Hematopoietic multipotent progenitor cell treated with erythropoietin and hydrocortisone succinate and interleukin-3 and kit ligand, for 15 days (in vitro differentiated cells): ENCODE results near the gene HERPUD1.
"Not testable (repeated sequence)": the region's sequence is repeated elsewhere in the genome, so short reads cannot be mapped to it uniquely, and the experiment has no call there.

Experiments
- DNase-seq: peaks from one replicate; pipeline ENCODE4 v3.0.0-alpha.2; 2015; ENCODE audit warnings: low spot score

Gene HERPUD1

DNA sequence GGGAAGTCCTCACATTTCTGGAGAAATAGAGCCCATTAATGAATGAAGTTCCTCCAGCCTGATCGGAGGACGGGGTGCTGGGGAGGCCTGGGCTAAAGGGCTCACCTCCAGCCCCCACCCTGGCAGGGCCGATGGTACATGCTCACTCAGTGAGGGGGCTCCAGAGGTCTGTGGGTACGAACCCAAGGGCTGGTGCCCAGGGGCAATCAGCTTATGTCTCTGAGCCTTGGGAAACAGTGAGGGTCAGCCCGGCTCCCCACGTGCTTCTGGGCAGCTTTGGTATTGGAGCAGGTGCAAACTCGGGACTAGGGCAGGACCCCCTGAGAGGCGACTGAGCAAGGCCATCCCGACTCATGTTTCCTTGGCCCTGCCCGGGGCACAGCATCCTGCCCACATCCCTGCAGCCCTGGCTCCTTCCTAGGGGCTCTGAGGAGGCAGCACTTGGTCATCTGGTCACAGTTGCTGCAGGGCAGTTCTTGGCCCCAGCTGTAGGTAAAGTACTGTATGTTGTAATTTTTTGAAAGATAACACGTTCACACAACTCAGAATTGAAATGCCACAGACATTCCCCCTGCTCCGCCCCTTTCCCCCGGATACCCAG, 28.8 kb downstream of the HERPUD1 start:
- no peak for DNase-seq

DNA sequence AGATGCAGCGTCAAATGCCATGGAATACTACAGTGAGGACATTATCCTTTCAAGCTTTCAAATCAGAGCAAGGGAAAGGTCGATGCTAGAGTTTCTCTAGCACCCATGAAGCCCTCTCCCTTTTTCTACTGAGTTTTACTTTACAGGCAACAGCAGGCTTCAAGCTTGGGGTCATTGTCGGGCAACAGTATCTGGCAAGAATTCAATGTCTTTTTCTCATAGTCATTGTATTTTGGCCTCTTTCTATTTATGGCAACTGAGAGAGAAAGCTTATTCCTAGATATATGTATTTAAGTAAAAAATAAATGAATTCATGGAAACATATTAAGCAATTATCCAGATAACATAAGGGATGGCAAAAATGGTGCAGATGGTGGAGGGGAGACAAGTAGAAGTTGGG, 29.4 kb downstream of the HERPUD1 start:
- no peak for DNase-seq

DNA sequence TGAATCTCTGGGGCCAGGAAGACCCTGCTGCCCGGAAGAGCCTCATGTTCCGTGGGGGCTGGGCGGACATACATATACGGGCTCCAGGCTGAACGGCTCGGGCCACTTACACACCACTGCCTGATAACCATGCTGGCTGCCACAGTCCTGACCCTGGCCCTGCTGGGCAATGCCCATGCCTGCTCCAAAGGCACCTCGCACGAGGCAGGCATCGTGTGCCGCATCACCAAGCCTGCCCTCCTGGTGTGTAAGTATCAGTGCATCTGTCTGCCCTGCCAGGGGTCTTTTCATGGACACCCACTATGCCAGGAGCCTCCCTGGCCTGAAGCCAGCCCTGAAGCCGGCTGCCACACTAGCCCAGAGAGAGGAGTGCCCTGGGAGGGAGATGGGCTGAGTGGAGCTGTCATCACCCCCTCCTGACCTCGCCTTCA, 29.9 kb downstream of the HERPUD1 start, which contains the start of gene CETP:
Gene CETP, plus strand, starts transcription at position 100 of the 431 bp plus-strand sequence. Its CDS starts 30 bp downstream, at position 130.
- DNase-seq: no peak

DNA sequence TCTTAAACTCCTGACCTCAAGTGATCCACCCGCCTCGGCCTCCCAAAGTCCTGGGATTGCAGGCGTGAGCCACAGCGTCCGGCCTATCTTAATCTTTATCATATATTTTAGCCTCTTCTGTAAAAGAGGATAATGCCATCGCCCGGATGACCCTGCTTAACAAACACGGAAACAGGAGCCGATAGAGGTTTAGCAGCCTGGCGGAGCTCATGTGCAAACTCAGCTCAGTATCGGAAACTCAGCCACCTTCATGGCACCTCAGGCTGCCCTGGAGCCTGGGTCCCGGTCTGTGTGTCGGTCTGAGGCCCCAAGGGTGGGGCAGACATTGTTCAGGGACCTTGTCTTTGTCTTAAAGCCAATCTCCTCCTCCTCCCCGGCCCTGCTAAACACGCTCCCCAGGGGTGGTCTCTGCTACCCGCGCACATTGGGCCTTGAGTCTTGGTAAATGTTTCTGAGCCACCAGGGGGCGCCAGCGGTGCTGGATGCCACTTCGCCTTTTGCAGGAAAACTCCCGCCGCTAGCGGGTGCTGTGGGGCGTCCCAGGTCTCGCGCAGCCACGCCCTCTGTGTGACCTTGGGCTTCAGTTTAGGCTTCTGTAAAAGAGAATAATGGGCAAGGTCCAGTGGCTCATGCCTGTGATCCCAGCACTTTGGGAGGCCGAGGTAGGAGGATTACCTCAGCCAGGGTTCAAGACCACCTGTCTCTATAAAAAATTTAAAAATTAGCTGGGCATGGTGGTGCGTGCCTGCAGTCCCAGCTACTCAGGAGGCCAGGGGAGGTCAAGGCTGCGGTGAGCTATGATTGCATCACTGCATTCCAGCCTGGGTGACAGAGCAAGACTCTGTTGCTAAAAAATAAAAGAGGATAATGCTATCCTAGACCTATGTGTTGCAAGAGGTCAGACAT, 32.6 kb downstream of the HERPUD1 start:
- peak; percentile 92 for DNase-seq

DNA sequence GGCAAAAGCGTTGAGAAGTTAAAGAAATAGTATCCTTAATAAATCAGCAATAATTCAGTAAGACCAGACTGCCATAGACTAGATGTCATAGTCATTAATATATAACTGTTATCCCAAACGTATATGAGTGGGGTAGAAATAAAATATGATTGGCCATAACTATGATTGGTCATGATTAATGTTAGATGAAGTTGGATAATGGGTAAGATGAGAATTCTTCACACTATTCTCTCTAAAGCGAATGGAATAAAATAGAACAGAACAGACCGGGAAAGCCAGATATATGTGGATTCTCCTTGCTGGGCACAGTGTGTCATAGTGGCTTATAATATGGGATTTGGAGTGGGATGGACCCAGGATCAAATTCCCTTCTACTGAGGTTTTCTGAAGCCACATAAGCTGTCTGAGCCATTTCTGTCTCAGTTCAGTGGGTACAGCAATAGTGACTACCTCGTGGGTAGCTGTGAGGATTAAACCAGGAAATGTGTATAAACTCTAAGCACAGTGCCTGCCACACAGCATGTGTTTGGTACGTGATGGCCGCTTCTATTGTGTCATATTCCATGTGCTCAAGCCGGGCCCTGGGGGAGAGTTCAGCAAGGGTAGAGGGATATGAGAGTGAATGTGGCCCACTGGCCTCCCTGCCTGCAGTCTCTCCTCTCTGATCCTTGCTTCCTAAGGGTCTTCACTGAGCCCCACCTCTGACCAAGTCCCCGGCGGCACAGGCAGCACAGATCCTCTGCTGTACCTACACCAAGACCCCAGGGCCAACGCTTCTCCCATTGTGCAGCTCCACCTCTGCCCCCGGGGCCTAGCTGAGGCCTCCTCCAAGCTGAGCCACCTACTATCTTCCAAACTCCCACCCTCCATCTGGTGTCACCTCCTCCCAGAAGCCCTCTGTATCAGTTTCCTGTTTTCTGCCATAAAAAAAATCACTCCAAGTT, 33.5 kb downstream of the HERPUD1 start:
- DNase-seq: no peak

DNA sequence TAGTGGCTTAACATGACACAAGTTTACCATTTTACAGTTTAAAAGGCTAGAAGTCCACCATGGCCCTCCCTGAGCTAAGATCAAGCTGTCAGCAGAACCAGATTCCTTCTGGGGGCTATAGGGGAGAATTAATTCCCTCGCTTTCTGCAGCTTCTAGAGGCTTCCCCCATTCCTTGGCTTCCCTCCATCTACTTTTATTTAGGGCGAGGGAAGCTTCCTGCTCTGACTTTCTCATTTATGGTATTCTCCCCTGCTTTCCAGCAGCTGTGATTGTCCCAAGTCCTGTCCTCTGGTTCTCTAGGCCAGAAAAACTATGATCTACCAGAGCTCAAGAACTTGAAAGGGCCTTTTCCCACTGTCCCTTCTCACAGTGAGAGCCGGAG, 34.1 kb downstream of the HERPUD1 start:
- no peak for DNase-seq

DNA sequence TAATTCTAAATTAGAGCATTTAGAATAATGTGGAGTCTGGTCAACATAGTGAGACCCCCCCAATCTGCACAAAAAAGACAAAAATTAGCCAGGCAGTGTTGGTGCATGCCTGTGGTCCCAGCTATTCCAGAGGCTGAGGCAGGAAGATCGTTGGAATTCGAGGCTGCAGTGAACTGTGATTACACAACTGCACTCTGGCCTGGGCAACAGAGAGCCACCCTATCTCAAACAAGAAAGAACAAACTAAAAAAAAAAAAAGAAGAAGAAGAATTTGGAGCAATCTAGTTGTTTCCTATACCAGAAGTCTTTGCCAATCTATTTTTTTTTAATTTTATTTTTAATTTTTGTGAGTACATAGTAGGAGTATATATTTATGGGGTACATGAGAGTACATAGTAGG, 35.8 kb downstream of the HERPUD1 start:
- DNase-seq: no peak

DNA sequence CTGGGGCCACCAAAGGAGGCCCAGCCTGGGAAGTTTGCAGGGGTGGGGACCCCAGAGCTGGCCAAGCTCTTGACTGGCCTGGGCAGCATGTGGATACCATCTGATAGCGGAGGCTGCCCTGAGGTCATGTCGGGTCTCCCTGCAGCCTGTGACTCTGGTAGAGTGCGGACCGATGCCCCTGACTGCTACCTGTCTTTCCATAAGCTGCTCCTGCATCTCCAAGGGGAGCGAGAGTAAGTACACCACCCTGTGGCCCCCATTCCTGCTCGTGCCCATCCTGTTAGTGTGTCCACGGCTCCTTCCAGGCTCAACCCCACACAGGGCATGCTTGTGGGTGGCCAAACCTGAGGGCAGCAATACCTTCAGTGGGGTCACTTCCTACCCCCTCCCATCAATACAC, 37.8 kb downstream of the HERPUD1 start:
- DNase-seq: no peak

DNA sequence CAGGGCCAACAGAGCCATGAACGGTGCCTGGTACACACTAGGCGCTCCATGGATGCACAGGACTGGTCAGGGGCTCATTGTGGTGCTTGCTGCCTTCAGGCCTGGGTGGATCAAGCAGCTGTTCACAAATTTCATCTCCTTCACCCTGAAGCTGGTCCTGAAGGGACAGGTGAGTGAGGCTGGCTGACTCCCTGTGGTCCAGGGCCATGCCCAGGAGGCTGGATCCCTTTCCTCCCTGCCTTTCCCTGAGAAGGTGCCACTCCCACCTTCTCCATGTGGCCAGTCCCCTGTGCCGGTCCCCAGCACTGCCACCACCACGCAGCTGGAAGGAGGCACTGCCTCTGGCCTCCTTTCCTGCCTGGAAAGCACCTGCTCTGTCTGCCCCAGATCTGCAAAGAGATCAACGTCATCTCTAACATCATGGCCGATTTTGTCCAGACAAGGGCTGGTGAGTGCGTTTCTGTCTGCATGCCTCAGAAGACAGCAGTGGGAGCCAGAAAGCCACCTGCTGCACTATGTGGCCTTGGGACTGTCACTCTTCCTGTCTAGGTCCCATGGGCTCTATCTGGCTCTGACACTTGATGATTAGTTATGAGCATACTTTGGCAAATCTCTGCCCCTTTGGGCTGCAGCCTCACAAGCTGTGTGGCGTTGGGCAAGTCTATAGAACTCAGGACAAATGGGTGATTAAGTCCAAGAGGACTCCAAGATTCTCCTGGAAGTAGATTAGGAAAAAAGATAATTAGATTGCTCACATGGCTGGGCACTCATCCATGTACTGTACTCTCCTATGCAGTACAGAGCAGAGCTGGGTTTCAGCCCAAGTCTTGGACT, 39.2 kb downstream of the HERPUD1 start:
- DNase-seq: no peak

DNA sequence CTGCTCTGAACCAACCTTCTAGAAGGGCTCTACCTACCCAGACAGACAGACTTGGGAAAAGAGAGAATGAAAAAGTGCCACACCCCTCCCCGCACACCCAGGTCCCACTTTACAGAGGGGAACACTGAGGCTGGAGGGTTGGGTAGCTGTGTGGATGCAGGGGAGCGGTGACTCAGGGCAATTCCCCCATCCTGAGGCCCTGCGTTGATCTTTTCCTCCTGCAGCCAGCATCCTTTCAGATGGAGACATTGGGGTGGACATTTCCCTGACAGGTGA, 39.8 kb downstream of the HERPUD1 start:
- DNase-seq: no peak

DNA sequence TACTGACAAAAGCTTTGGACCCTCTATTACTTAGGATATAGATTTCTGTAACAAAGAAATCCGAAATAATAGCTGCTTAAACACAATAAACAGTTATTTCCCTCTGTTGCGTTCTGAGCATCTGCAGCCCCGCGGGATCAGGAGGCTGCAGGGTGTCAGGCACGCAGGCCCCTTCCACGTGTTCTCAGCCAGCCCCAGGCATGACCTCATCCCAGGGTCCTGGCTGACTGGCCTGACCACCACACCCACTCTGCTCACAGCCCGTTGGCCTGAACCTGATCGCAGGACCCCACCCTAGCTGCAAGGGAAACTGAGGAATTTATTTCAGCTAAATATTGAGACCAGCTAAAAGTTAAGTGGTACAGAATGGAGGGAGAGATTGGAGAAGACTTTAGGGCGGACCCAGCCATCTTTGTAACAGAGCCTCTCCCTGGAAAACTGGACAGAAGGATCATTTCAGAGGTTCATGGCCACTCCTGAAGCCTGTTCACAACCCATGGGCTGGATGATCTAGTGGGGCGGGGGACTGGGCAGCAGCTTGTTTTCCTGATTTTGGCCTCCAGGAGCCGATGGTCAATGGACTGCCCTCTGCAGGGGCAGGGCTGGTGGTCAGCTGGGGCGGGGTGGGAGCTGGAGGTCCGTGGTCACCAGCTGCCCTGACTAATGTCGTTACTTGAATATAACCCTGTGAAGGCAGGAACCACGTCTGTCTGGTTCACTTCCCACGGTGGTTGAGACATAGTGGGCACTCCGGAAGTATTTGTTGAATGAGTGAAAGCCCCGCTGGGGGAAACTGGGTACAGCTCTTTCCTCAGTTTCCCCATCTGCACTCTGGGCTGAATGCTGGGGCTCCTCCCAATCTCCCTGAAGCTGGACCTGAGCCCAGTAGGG, 40.7 kb downstream of the HERPUD1 start:
- no peak for DNase-seq

DNA sequence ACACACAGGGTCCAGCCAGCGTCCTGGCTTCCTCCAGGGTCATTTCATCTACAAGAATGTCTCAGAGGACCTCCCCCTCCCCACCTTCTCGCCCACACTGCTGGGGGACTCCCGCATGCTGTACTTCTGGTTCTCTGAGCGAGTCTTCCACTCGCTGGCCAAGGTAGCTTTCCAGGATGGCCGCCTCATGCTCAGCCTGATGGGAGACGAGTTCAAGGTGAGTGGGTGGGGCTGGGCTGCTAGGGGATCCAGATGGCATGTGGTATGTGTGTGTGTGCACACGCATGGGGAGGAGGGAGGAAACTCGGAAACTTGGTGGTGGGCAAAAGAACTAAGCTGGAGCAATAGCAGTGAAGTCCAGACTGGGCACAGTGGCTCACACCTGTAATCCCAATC, 41.4 kb downstream of the HERPUD1 start:
- DNase-seq: no peak

DNA sequence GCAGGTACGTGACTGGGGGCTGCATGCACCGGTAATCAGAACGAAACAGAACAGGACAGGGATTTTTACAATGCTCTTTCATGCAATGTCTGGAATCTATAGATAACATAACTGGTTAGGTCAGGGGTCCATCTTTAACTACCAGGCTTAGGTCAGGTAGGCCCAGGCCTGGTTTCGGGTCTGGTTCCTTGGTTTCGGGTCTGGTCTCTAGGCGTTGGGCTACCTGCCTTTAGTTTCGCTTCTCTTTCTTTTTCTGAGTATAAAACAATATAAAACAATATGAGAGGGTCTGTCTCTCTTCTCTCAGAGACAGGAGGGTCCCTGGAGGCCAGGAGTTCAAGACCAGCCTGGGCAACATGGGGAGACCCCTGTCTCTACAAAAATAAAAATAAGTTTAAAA, 42.0 kb downstream of the HERPUD1 start:
- DNase-seq: not testable (repeated sequence)

DNA sequence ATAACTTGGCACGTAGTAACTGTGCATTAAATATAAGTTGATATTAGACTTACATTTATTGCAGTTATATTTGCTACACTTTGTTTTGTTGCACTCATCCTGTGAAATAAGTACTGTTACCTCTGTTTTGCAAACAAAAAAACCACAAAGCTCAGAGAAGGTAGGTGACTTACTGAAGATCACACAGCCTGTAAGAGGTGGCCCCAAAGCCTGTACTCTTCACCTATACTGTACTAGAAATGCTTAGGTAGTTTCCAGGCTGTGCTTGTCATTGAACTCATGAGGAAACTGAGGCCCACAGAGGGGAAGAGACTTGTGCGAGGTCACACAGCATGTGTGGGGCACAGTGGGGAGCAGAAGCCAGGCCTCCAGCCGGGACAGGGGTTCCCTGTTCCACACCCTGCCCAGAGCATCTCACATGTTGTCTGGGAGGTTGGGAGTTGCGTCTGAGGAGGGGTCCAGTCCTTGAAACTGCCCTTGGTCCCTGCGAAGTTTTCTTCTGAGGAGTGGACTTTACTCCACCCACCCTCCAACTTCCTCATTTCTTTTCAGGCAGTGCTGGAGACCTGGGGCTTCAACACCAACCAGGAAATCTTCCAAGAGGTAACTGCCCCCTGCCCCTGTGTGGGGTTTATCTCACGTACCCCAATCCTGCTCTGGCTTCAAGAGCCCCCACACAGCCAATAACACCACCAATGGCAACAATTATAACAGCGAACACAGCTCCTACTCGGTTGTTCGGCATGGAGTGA, 42.8 kb downstream of the HERPUD1 start:
- DNase-seq: no peak

DNA sequence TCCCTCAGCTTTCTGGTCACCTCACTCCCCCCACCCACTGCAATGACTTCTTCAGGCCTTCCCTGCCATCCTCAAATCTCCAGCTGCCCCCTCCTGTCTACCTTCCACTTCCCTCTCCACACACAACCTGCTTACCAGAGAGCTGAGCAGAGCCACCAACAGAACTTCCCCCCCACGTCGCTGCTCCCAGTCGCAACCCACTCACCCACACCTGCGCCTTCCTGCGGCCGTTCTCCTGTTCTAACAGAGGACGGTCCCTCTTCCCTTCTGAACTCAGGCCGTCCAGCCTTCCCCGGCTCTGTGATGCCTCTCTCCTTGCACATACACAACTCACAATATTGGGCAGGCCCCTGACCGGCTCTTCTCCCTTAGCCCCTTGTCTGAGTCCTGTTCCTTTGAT, 43.8 kb downstream of the HERPUD1 start:
- DNase-seq: no peak

DNA sequence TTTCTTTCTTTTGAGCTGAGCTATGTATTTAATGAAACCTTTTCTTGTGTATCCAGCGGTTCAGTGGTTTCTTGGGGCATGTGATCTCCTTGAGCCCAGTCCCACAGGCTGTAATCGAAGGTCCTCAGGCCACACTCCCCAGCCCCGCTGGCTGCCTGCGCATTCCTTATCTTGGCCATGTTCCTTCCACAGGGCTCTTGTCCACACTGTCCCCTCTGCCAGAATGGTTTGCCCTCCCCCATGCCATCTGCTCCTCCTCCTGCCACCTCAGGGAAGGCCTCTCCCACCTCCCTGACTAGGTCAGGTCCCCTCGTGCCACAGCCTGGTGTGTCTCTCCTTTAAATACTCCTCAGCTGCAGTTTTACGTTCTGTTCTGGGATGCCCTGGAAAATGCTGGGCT, 45.3 kb downstream of the HERPUD1 start:
- DNase-seq: no peak

DNA sequence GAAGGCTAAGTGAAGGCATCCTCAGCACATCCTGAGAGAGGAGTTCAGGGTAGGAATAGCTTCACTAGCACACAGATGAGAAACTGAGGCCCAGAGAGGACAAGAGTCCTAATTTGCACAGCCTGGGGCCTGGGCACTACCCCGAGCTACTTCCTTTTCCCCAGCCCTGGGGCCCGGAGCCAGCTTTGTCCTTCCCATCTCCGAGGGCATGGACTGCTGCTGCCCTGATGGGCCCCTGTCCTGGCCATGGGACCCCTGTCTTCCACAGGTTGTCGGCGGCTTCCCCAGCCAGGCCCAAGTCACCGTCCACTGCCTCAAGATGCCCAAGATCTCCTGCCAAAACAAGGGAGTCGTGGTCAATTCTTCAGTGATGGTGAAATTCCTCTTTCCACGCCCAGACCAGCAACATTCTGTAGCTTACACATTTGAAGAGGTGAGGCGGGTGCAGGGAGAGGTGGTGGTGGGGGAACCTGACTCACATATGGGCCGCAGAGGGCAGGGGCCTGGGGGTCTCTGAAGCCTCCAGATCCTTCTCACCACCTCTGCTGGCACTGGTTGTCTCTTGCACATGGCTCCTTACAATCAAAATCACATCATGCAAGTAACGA, 46.0 kb downstream of the HERPUD1 start:
- no peak for DNase-seq

DNA sequence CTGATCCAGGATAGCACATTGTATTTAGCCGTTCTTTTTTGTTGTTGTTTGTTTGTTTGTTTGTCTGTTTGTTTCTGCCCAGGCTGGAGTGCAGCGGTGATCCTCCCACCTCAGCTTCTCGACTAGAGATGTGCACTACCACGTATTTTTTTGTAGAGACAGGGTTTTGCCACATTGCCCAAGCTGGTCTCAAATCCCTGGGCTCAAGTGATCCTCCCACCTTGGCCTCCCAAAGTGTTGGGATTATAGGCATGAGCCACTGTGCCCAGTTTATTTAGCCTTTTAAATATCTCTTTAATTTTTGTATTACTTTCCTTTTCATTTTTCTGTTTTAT, 48.2 kb downstream of the HERPUD1 start:
- DNase-seq: no peak
